Omental fat pad (tissue), 4 donors: Measurements from ENCODE around the gene CAPN5. TPM values are rescaled to one million over a fixed set of nuclear protein-coding genes. Genes with fewer than 3 reads are reported as not detected.
A peak's percentile ranks its signal among the peaks of the same experiment; 100 is the strongest.

Experiments used
- ATAC-seq: fragments of 150-250 bp; one replicate; pipeline ENCODE4 v1.9.1; 2016; ENCODE audit warnings: mild to moderate bottlenecking, moderate library complexity; ENCODE audit not compliant: low FRiP score
- DNase-seq: peaks from one replicate; pipeline ENCODE4 v3.0.0-alpha.2; 2019; ENCODE audit warnings: low spot score
- CTCF ChIP-seq, 3 donors: fragments of 450-650 bp; IDR thresholded peaks; one replicate each; pipeline ENCODE4 v1.5.1; 2016 to 2017; ENCODE audit warnings: antibody characterized with exemption in 3 of 3, mild to moderate bottlenecking in 3 of 3, moderate library complexity in 2 of 3
- total RNA-seq, 4 donors: library from RNA; depleted of rRNA; stranded (reverse); fragments of >200 nt; gene quantifications; one replicate each; pipeline ENCODE4 v1.1.0, GENCODE V29; 2016

CAPN5 gene
- total RNA-seq, 4 donors from 2014 or later: 3.3 to 8.5 (median 4.7) TPM

DNA sequence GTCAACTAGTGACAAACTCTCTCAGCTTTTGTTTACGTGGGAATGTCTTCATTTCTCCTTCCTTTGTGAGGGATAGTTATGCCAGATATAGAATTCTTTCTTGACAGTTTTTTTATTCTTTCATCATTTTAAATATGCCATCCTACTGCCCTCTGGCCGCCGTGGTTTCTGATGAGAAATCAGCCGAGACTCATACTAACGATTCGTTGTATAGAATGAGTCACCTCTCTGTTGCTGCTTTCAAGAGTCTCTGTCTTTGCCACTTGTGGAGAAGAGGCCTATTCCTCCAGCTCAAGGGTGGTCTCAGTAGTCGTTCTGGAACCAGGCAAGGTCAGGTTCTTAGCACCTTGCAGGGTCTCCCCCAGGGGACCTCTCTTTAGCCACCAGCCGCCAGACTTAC, 69.3 kb downstream of the CAPN5 start:
- ATAC-seq: no peak
- no peak for TF ChIP-seq CTCF (IDR thresholded peaks at IDR 0.05)
- DNase-seq: no peak

- TF ChIP-seq CTCF (IDR thresholded peaks at IDR 0.05): no peak
Observed at GRCh38 chr11:77136784-77137420, 70.1 kb downstream of the CAPN5 start.

GRCh38 chr11:77137421-77137820, 70.7 kb downstream of the CAPN5 start:
- no peak for TF ChIP-seq CTCF (IDR thresholded peaks at IDR 0.05)
- DNase-seq (no peak), ATAC-seq (no peak)

More at GRCh38 chr11:77136784-77137420, 70.1 kb downstream of the CAPN5 start:
- no peak for ATAC-seq
- no peak for DNase-seq

DNA sequence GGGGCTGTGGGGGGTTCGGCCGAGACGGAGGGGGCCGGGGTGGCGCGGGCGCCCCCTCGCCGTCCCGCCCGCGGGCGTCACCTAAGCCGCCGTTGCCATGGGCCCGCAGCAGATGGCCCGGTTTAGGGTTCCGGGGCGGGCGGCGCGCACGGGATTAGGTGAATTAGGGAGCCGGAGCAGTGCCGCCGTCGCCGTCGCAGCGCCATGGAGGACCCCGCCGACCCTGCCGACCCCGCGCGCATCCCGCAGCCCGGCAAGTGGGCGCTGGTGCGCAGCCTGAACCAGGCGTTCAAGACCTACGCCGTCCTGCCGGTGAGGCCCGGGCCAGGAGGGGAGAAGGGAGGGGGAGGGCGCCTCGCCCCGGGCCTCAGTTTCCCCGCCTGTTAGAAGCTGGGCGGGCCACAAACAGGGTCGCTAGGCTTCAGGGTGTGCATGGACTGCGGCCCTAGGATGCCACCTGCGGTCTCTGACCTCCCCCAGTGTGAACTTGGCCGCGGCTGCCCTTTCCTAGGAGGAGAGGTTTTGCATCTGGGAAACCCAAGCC, 71.4 kb downstream of the CAPN5 start:
- TF ChIP-seq CTCF (IDR thresholded peaks at IDR 0.05): no peak
- no peak for ATAC-seq
- DNase-seq: no peak

GRCh38 chr11:77139201-77139600, 72.4 kb downstream of the CAPN5 start:
- DNase-seq (no peak), ATAC-seq (no peak)
- no peak for TF ChIP-seq CTCF (IDR thresholded peaks at IDR 0.05)

- TF ChIP-seq CTCF (IDR thresholded peaks at IDR 0.05): no peak
- no peak for DNase-seq
- ATAC-seq: no peak
Observed at GRCh38 chr11:77140231-77140851, 73.6 kb downstream of the CAPN5 start.

DNA sequence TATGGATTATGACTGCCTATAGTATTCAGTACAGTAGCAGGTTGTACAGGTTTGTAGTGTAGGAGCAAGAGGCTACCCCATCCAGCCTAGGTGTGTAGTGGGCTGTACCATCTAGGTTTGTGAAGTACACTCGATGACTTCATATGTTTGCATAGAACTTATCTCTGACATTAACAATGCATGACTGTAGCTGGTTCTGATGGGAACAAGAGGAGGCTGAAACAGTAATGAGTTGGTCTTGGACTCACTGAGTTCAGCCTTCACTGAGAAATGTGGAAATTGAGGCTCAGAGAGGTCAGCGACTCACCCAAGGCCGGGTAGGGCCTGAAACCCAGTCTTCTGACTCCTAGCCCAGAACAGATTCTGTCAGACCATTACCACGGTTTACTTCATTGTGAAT, 74.3 kb downstream of the CAPN5 start:
- DNase-seq: no peak
- TF ChIP-seq CTCF (IDR thresholded peaks at IDR 0.05): no peak
- ATAC-seq: peak; percentile 37
